ENCODE measurements around the gene OR51D1.

Gene OR51D1

GRCh38 chr11:4637662-4638047 is 378 bp downstream of the OR51D1 start:
- ChIA-PET POLR2A (no interaction called here), CTCF (interaction anchor here (0.5 to 4.3 kb wide), 29 partner anchors 8 to 1773 kb away, joined by 3 to 42 read pairs (median 4); partner anchors contain the start of gene OR51T1)
- Histone ChIP-seq H3K4me1 (ENCODE audit: control insufficient read depth, insufficient read depth, low read length) (no peaks in the 10 kb centered on the region), H3K4me3 (ENCODE audit: low read depth, low read length) (no peak overlapping the region), H3K9me3 (ENCODE audit: control insufficient read depth, insufficient read depth, low read depth, low read length) (no peaks in the 10 kb centered on the region), H3K27ac (ENCODE audit: extremely low read depth, low read depth, low read length) (no peak overlapping the region), H3K36me3 (ENCODE audit: control insufficient read depth in 2 of 2, insufficient read depth in 1 of 2, low read length in 2 of 2) (no peaks in the 10 kb centered on the region)
- TF ChIP-seq ZNF529 (tag by site-specific recombination; IDR thresholded peaks at IDR 0.05; ENCODE audit: insufficient replicate concordance) = no peak

- CTCF ChIA-PET = no interaction called here
- no peaks in the 10 kb centered on the region for H3K9me3 ChIP-seq (ENCODE audit: control insufficient read depth, insufficient read depth, low read depth, low read length)
- TF ChIP-seq PRDM1 (tag by site-specific recombination; IDR thresholded peaks at IDR 0.05) (no peak), ZNF391 (tag by site-specific recombination; IDR thresholded peaks at IDR 0.05; ENCODE audit: borderline replicate concordance, low read depth) (no peak), PBX3 (CRISPR knock-in tag; IDR thresholded peaks at IDR 0.05) (no peak), ZNF747 (tag by site-specific recombination; IDR thresholded peaks at IDR 0.05) (no peak), ZBTB7A (tag by site-specific recombination; IDR thresholded peaks at IDR 0.05; ENCODE audit: low read depth) (no peak), ZNF274 (IDR thresholded peaks at IDR 0.05; ENCODE audit: low read length) (no peak), ZNF274 (tag by site-specific recombination; IDR thresholded peaks at IDR 0.05; ENCODE audit: borderline replicate concordance) (no peak), ZNF112 (tag by site-specific recombination; IDR thresholded peaks at IDR 0.05) (no peak), ZNF174 (tag by site-specific recombination; IDR thresholded peaks at IDR 0.05) (no peak), ZNF214 (tag by site-specific recombination; IDR thresholded peaks at IDR 0.05; ENCODE audit: borderline replicate concordance) (no peak), EGR2 (tag by site-specific recombination; IDR thresholded peaks at IDR 0.05; ENCODE audit: low read depth) (no peak), SP2 (tag by site-specific recombination; IDR thresholded peaks at IDR 0.05) (no peak), ZNF600 (tag by site-specific recombination; IDR thresholded peaks at IDR 0.05) (no peak)
- TF ChIP-seq, protein P1, sequence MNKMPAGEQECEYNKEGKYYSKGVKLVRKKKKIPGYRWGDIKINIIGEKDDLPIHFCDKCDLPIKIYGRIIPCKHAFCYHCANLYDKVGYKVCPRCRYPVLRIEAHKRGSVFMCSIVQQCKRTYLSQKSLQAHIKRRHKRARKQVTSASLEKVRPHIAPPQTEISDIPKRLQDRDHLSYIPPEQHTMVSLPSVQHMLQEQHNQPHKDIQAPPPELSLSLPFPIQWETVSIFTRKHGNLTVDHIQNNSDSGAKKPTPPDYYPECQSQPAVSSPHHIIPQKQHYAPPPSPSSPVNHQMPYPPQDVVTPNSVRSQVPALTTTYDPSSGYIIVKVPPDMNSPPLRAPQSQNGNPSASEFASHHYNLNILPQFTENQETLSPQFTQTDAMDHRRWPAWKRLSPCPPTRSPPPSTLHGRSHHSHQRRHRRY (tag by site-specific recombination; IDR thresholded peaks at IDR 0.05) = no peak
- TF ChIP-seq, protein P2, sequence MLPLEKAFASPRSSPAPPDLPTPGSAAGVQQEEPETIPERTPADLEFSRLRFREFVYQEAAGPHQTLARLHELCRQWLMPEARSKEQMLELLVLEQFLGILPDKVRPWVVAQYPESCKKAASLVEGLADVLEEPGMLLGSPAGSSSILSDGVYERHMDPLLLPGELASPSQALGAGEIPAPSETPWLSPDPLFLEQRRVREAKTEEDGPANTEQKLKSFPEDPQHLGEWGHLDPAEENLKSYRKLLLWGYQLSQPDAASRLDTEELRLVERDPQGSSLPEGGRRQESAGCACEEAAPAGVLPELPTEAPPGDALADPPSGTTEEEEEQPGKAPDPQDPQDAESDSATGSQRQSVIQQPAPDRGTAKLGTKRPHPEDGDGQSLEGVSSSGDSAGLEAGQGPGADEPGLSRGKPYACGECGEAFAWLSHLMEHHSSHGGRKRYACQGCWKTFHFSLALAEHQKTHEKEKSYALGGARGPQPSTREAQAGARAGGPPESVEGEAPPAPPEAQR (tag by site-specific recombination; IDR thresholded peaks at IDR 0.05) = no peak
- TF ChIP-seq, protein P3, sequence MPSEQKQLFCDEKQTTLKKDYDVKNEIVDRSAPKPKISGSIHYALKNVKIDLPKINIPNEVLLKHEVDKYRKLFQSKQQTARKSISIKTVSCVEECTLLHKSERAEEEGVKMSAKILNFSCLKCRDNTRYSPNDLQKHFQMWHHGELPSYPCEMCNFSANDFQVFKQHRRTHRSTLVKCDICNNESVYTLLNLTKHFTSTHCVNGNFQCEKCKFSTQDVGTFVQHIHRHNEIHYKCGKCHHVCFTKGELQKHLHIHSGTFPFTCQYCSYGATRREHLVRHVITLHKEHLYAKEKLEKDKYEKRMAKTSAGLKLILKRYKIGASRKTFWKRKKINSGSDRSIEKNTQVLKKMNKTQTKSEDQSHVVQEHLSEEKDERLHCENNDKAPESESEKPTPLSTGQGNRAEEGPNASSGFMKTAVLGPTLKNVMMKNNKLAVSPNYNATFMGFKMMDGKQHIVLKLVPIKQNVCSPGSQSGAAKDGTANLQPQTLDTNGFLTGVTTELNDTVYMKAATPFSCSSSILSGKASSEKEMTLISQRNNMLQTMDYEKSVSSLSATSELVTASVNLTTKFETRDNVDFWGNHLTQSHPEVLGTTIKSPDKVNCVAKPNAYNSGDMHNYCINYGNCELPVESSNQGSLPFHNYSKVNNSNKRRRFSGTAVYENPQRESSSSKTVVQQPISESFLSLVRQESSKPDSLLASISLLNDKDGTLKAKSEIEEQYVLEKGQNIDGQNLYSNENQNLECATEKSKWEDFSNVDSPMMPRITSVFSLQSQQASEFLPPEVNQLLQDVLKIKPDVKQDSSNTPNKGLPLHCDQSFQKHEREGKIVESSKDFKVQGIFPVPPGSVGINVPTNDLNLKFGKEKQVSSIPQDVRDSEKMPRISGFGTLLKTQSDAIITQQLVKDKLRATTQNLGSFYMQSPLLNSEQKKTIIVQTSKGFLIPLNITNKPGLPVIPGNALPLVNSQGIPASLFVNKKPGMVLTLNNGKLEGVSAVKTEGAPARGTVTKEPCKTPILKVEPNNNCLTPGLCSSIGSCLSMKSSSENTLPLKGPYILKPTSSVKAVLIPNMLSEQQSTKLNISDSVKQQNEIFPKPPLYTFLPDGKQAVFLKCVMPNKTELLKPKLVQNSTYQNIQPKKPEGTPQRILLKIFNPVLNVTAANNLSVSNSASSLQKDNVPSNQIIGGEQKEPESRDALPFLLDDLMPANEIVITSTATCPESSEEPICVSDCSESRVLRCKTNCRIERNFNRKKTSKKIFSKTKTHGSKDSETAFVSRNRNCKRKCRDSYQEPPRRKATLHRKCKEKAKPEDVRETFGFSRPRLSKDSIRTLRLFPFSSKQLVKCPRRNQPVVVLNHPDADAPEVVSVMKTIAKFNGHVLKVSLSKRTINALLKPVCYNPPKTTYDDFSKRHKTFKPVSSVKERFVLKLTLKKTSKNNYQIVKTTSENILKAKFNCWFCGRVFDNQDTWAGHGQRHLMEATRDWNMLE (tag by site-specific recombination; conservative IDR thresholded peaks at IDR 0.05; ENCODE audit: low read depth) = no peak
- POLR2A ChIA-PET = no interaction called here
- no peak overlapping the region for H3K4me3 ChIP-seq (ENCODE audit: low read depth, low read length)
- H3K27ac ChIP-seq (ENCODE audit: extremely low read depth, low read depth, low read length) = no peak overlapping the region
- no peaks in the 10 kb centered on the region for H3K36me3 ChIP-seq (ENCODE audit: control insufficient read depth in 2 of 2, insufficient read depth in 1 of 2, low read length in 2 of 2)
- H3K4me1 ChIP-seq (ENCODE audit: control insufficient read depth, insufficient read depth, low read length) = no peaks in the 10 kb centered on the region
Observed at GRCh38 chr11:4639931-4640330, 2.7 kb downstream of the OR51D1 start.
